GM18508 (cell line): ENCODE measurements around the gene SARNP.
"Not testable (repeated sequence)": the region's sequence is repeated elsewhere in the genome, so short reads cannot be mapped to it uniquely, and the experiment has no call there.

Experiments
- ATAC-seq: cut with Tn5 transposase; IDR thresholded peaks from one replicate; pipeline ENCODE4 v1.9.1; 2021; ENCODE audit warnings: moderate number of reproducible peaks; ENCODE audit not compliant: insufficient read depth, unreplicated experiment

Gene SARNP

GRCh38 chr12:55809274-55809673 lies 8.2 kb downstream of the SARNP start:
- ATAC-seq, result no peak

GRCh38 chr12:55806982-55807381 lies 10.5 kb downstream of the SARNP start:
- no peak for ATAC-seq

DNA sequence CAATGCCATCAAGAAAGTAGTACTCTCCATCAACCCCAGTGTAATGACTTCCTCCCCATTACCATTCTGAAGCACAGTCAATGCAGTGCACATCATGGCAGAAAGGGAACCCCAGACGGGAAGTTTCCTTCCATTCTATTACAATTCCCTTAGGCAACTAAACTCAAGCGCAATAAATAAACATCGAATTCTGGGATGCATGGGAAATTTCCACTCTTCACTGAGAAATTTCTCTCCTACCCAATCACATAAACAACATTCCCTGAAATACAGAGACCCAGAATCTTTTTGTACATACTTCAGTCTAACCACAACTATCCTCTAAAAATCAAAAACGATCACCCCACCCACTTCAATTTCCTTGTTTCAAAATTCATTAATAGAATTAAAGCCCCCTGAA lies 20.0 kb downstream of the SARNP start:
- ATAC-seq, result no peak

GRCh38 chr12:55797068-55797467 lies 20.5 kb downstream of the SARNP start:
- ATAC-seq, result no peak

DNA sequence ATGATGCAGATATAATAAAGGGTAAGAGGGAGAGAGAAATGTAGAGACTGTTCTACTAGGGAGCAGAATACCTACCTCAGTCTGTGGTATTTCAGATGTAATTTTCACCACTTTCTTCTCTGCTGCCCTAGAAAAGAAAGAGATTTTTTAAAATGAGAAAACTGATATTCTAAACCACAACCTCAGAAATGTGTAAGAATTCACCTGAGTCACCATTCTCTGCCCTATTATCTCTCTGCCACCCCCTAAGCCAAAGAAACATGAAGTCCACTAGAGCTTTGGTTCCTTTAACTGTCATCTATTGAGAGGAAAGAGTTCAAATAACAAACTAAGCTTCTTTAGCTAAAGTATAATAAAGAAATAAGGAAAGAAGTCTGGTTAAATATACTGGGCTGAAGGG lies 21.6 kb downstream of the SARNP start:
- ATAC-seq, result no peak

DNA sequence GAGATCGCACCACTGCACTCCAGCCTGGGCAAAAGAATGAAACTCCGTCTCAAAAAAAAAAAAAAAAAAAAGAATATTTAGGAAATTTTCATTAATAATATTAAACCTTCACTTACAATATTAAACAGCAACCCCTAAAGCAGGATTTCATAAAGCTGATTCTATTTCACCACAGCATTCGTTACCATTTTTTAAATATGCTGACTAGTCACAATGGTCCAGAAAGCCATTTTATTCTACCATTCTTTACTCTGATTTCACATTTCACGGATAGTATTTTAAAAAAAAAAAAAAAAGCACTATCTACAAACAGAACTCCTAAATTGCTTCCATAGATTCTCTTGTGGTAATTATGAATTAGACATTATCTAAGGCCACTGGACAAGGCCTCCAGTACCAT lies 27.6 kb downstream of the SARNP start:
- ATAC-seq, result no peak

DNA sequence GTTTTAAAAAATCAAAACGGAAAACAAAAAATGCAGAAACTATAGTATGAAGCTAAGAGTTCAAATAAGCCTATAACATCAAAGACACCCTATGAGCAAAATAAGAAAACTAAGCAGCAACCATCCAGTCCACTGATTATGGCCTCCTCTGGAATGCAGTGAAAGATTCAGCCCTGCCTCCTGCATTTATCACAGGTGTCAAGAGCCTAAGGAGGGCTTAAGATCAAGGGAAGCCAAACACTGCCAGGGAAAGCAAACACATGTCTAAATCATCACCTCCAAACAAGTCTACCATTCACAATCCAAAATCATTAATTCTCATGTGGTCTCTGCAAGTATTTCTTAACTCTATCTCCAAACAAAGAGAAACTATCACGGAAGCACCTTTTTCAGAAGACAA lies 28.4 kb downstream of the SARNP start:
- ATAC-seq, result no peak

- ATAC-seq, result no peak
Measured at GRCh38 chr12:55788546-55788945, 29.0 kb downstream of the SARNP start.

GRCh38 chr12:55780685-55781084 lies 36.8 kb downstream of the SARNP start:
- ATAC-seq, result no peak

DNA sequence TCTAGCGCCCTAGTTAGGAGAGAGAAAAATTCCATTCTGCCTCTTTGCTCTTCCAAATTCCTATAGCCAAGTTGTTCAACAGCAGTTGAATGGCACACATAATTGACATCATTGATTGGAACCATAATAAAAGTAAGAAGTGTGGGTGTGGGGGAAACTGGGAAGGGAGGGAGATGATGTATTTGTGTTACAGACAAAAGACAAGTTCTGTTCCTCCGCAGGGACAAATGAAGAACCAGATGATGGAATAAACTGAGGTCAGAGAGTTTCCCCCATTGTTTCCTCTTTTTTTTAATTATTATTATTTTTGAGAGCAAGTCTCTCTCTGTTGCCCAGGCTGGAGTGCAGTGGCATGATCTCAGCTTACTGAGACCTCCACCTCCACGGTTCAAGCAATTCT lies 39.7 kb downstream of the SARNP start:
- ATAC-seq, result no peak

- no peak for ATAC-seq
Measured at GRCh38 chr12:55771736-55772135, 45.8 kb downstream of the SARNP start.

- ATAC-seq, result no peak
Measured at GRCh38 chr12:55767156-55767555, 50.4 kb downstream of the SARNP start.

GRCh38 chr12:55765736-55766290 lies 51.7 kb downstream of the SARNP start:
- ATAC-seq, result no peak

DNA sequence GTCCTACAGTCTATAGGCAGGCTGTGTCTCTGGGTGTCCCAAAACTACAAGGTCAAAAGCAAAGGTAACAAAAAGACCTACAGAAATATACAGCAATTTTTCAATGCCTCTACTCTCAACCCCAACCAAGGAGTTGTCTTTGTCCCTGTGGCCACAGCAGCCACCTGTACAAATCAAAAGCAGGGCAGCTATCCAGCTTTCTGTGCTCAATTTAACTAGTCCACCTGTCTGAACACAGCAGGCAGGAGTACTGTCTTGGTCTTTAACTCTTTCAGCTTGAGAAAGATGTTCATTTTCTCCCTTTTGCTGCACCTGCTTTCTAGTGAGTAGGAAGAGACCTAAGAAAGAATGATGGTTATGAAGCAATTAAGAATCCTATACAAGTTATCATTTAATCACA lies 54.9 kb downstream of the SARNP start:
- no peak for ATAC-seq

DNA sequence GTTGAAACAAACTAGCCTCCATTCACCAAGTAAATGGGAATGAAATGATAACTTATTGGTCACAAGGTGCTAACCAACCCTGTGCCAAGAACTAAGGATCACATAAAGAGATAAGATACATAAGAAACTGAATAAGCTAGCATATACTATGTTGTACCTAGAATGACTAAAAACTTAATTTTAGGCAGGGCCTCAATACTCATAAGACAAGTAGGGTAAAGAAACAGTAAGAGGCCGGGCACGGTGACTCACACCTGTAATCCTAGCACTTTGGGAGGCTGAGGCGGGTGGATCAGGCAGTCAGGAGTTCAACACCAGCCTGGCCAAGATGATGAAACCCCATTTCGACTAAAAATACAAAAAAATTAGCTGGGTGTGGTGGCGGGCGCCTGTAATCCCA lies 56.9 kb downstream of the SARNP start:
- ATAC-seq, result no peak

- not testable (repeated sequence) for ATAC-seq
Measured at GRCh38 chr12:55758575-55758974, 58.9 kb downstream of the SARNP start.

- ATAC-seq, result no peak
Measured at GRCh38 chr12:55757701-55758100, 59.8 kb downstream of the SARNP start.

GRCh38 chr12:55755246-55755645 lies 62.3 kb downstream of the SARNP start:
- ATAC-seq, result no peak

- ATAC-seq, result no peak
Measured at GRCh38 chr12:55748230-55748993, 69.1 kb downstream of the SARNP start.

DNA sequence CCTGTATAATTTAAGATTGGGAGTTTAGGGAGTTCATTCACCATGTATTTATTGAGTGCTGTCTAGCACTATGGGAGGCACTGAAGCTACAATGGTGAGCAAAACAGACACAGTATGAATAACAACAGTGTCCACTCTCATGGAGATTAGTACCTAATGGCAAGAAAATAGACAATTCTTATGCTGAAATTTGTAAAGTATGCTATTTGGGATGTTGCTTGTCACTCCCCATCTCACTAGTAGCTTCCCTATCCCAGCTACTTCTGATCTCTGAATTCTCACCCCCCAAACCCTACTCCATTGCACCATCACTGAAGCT lies 70.7 kb downstream of the SARNP start:
- ATAC-seq, result no peak

DNA sequence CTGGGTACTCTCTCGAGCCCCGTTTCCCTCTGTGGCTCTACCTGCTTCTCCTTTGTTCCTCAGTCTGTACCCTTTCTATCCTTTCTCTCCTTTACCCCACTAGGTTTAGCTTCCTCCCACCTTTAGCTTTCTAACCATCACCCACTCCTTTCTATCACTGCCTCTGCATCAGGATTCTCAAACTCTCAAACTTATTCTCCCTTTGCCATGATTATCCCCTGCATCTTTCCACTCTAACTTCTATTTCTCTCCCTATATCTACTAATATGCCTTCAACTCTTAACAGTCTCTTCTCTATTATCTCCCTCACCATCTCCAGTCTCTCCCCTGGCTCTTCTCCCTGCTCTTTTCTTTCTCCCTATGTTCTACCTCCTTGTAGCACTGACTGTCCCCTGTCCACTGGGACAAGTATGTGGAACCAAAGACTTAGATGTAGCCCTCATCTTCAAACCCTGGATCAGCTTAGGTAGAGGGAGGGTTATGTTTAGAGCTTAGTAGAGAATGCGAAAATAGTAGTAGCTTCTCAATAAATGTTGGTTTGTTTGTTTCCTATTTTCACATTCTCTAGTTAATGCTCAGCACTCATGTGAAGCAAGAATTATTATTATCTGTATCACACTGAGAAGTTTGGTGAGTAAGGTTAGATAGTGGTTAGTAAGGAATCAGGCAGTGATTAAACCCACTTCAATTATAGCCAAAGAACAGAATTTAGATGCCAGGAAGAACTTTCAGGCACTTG lies 71.2 kb downstream of the SARNP start:
- ATAC-seq, result no peak
